WTC11 (cell line): ENCODE data around the gene SEMA4D. TPM values are rescaled to one million over a fixed set of nuclear protein-coding genes. Genes with fewer than 3 reads are reported as not detected.

Experiments used
- ATAC-seq: fragments of 200-7000 bp; cut with Tn5 transposase; 2 replicates; pipeline ENCODE4 v1.10.0; 2021; ENCODE audit warnings: mild to moderate bottlenecking, moderate library complexity
- CTCF ChIA-PET: fragments of 300-600 bp; sonication (Branson Sonifier 250); formaldehyde crosslinking; loops from one replicate; lab custom pipeline; 2021; ENCODE audit warnings: antibody characterized with exemption; lab: Charles Lee
- POLR2A ChIA-PET: fragments of 350-600 bp; sonication (Branson Sonifier 250); formaldehyde crosslinking; loops from one replicate; lab custom pipeline; 2021; ENCODE audit warnings: antibody characterized with exemption; lab: Charles Lee
- DNase-seq: peaks from one replicate; pipeline ENCODE4 v3.0.0; 2021; ENCODE audit warnings: low spot score
- H3K27ac Mint-ChIP-seq: 2 replicates; pipeline ENCODE4 v1.8.0; 2021; ENCODE audit warnings: mixed read lengths
- H3K27me3 Mint-ChIP-seq: 2 replicates; pipeline ENCODE4 v1.8.0; 2021; ENCODE audit warnings: low read depth, mild to moderate bottlenecking, moderate library complexity, mixed read lengths
- H3K36me3 Mint-ChIP-seq: 2 replicates; pipeline ENCODE4 v1.8.0; 2021; ENCODE audit warnings: mixed read lengths
- H3K4me1 Mint-ChIP-seq: 2 replicates; pipeline ENCODE4 v1.8.0; 2022; ENCODE audit warnings: mixed read lengths
- H3K4me3 Mint-ChIP-seq: 2 replicates; pipeline ENCODE4 v1.8.0; 2021; ENCODE audit warnings: mild to moderate bottlenecking, moderate library complexity, mixed read lengths
- H3K9me3 Mint-ChIP-seq: 2 replicates; pipeline ENCODE4 v1.8.0; 2021; ENCODE audit warnings: mixed read lengths
- ATF1 ChIP-seq: sonication (generic); formaldehyde crosslinking; IDR thresholded peaks from 2 replicates; pipeline ENCODE4 v1.8.1; 2023; ENCODE audit warnings: mild to moderate bottlenecking, moderate library complexity, missing genetic modification reagents
- CREM ChIP-seq: sonication (generic); formaldehyde crosslinking; IDR thresholded peaks from 2 replicates; pipeline ENCODE4 v1.8.1; 2022; ENCODE audit warnings: mild to moderate bottlenecking, missing genetic modification reagents, moderate library complexity
- ELF4 ChIP-seq: sonication (generic); formaldehyde crosslinking; IDR thresholded peaks from 2 replicates; pipeline ENCODE4 v1.8.1; 2022; ENCODE audit warnings: low read depth, mild to moderate bottlenecking, moderate library complexity, missing genetic modification reagents
- GRHL2 ChIP-seq: fragments of 250-450 bp; sonication (Bioruptor Pico); IDR thresholded peaks from 2 replicates; pipeline ENCODE4 v1.8.0; 2022; ENCODE audit warnings: mild to moderate bottlenecking, moderate library complexity; ENCODE audit not compliant: insufficient replicate concordance, severe bottlenecking
- MAX ChIP-seq: sonication (generic); formaldehyde crosslinking; IDR thresholded peaks from 2 replicates; pipeline ENCODE4 v1.8.0; 2022; ENCODE audit warnings: mild to moderate bottlenecking, missing genetic modification reagents
- NFATC4 ChIP-seq: fragments of 250-450 bp; sonication (Bioruptor Pico); IDR thresholded peaks from 2 replicates; pipeline ENCODE4 v1.9.0; 2021; ENCODE audit warnings: mild to moderate bottlenecking
- NFYB ChIP-seq: sonication (generic); formaldehyde crosslinking; conservative IDR thresholded peaks from 2 replicates; pipeline ENCODE4 v1.8.0; 2022; ENCODE audit warnings: low read depth, missing genetic modification reagents
- OVOL2 ChIP-seq: fragments of 250-450 bp; sonication (Bioruptor Pico); IDR thresholded peaks from 2 replicates; pipeline ENCODE4 v1.9.0; 2021; ENCODE audit warnings: mild to moderate bottlenecking, borderline replicate concordance
- STAT6 ChIP-seq: sonication (generic); formaldehyde crosslinking; conservative IDR thresholded peaks from 2 replicates; pipeline ENCODE4 v1.8.1; 2023; ENCODE audit warnings: mild to moderate bottlenecking, low read depth, missing genetic modification reagents, moderate library complexity
- ZNF121 ChIP-seq: sonication (generic); formaldehyde crosslinking; IDR thresholded peaks from 2 replicates; pipeline ENCODE4 v1.8.0; 2023; ENCODE audit warnings: missing genetic modification reagents
- ZNF138 ChIP-seq: sonication (generic); formaldehyde crosslinking; conservative IDR thresholded peaks from 2 replicates; pipeline ENCODE4 v1.8.1; 2022; ENCODE audit warnings: mild to moderate bottlenecking, moderate library complexity, missing genetic modification reagents
- ZNF232 ChIP-seq: sonication (generic); formaldehyde crosslinking; IDR thresholded peaks from 2 replicates; pipeline ENCODE4 v1.8.0; 2022; ENCODE audit warnings: mild to moderate bottlenecking, missing genetic modification reagents
- ZNF281 ChIP-seq: sonication (generic); formaldehyde crosslinking; IDR thresholded peaks from 2 replicates; pipeline ENCODE4 v1.8.0; 2023; ENCODE audit warnings: mild to moderate bottlenecking, missing genetic modification reagents
- ZNF423 ChIP-seq: fragments of 250-450 bp; sonication (Bioruptor Pico); IDR thresholded peaks from 2 replicates; pipeline ENCODE4 v2.1.2; 2022; ENCODE audit warnings: mild to moderate bottlenecking, moderate library complexity
- total RNA-seq: library from RNA; stranded (reverse); gene quantifications from 3 replicates; pipeline ENCODE4 v1.2.3, GENCODE V29; 2021

SEMA4D gene
- total RNA-seq, 1 experiment from 2014 or later: 67.8 TPM

- H3K9me3 Mint-ChIP-seq: no peaks in the 10 kb centered on the region
- ATAC-seq: no peak
Measured at GRCh38 chr9:89381308-89381609, 116.7 kb downstream of the SEMA4D start.

GRCh38 chr9:89380437-89381307, 117.2 kb downstream of the SEMA4D start:
- Mint-ChIP-seq H3K4me3 (no peak overlapping the region), H3K4me1 (peaks cover 3% of the 10 kb centered on the region), H3K36me3 (peaks cover 50% of the 10 kb centered on the region), H3K27me3 (no peaks in the 10 kb centered on the region), H3K27ac (peak overlapping the region; percentile 18), H3K9me3 (no peaks in the 10 kb centered on the region)
- no peak for ATAC-seq
- DNase-seq: no peak
- CTCF ChIA-PET: interaction anchor here (2.4 kb wide), 1 partner anchor 168 kb away, joined by 7 read pairs; no protein-coding TSS in a partner anchor
- no peak for TF ChIP-seq STAT6 (CRISPR knock-in tag)
- no peak for TF ChIP-seq ZNF121
- TF ChIP-seq ZNF423 (CRISPR knock-in tag): no peak
- TF ChIP-seq ZNF281 (CRISPR knock-in tag): no peak
- TF ChIP-seq CREM (CRISPR knock-in tag): no peak
- TF ChIP-seq MAX (CRISPR knock-in tag): no peak
- POLR2A ChIA-PET: no interaction called here

More at GRCh38 chr9:89381308-89381609, 116.7 kb downstream of the SEMA4D start:
- Mint-ChIP-seq H3K27ac (no peak overlapping the region), H3K36me3 (peaks cover 55% of the 10 kb centered on the region), H3K4me3 (no peak overlapping the region), H3K4me1 (no peaks in the 10 kb centered on the region), H3K27me3 (no peaks in the 10 kb centered on the region)
- TF ChIP-seq NFATC4 (CRISPR knock-in tag) (no peak), ELF4 (CRISPR knock-in tag) (no peak), ZNF232 (CRISPR knock-in tag) (no peak), NFYB (CRISPR knock-in tag) (no peak), ATF1 (no peak), GRHL2 (CRISPR knock-in tag) (no peak), OVOL2 (no peak), CREM (CRISPR knock-in tag) (no peak), STAT6 (CRISPR knock-in tag) (no peak), ZNF138 (CRISPR knock-in tag) (no peak)
- ChIA-PET CTCF (no interaction called here), POLR2A (no interaction called here)
- DNase-seq: no peak
